Mesenchymal stem cell (in vitro differentiated cells and primary cell): Measurements from ENCODE around the gene TM9SF3.
A peak's percentile ranks its signal among the peaks of the same experiment; 100 is the strongest.

Experiments
- DNase-seq: peaks from one replicate; pipeline ENCODE4 v3.0.0-alpha.2; 2013
- H2AFZ ChIP-seq: one replicate; pipeline ENCODE4 v1.6.1; 2013; ENCODE audit warnings: low read depth, mild to moderate bottlenecking, control low read depth, inconsistent platforms, low read length, moderate library complexity
- H2AK5ac ChIP-seq: 2 replicates; pipeline ENCODE4 v1.6.1; 2013; ENCODE audit warnings: low read length, moderate library complexity, mild to moderate bottlenecking, inconsistent platforms; ENCODE audit not compliant: severe bottlenecking
- H2BK120ac ChIP-seq: one replicate; pipeline ENCODE4 v1.6.1; 2013; ENCODE audit warnings: low read depth, mild to moderate bottlenecking, inconsistent platforms, low read length, moderate library complexity
- H2BK12ac ChIP-seq, 2 experiments: one replicate each; pipeline ENCODE4 v1.6.1; 2013; ENCODE audit warnings: inconsistent platforms in 2 of 2, low read length in 2 of 2, mild to moderate bottlenecking in 2 of 2, moderate library complexity in 2 of 2, control low read depth in 1 of 2
- H2BK15ac ChIP-seq: one replicate; pipeline ENCODE4 v1.6.1; 2013; ENCODE audit warnings: mild to moderate bottlenecking, low read depth, inconsistent platforms; ENCODE audit not compliant: poor library complexity, severe bottlenecking
- H2BK5ac ChIP-seq: 2 replicates; pipeline ENCODE4 v1.6.1; 2013; ENCODE audit warnings: low read depth, mild to moderate bottlenecking, low read length, control low read depth, inconsistent platforms; ENCODE audit not compliant: poor library complexity, severe bottlenecking
- H3K14ac ChIP-seq, 2 experiments: one replicate each; pipeline ENCODE4 v1.6.1; 2013; ENCODE audit warnings: inconsistent platforms in 2 of 2, low read length in 2 of 2, control low read depth in 1 of 2, mild to moderate bottlenecking in 1 of 2, moderate library complexity in 1 of 2
- H3K18ac ChIP-seq, 2 experiments: one replicate each; pipeline ENCODE4 v1.6.1; 2013; ENCODE audit warnings: inconsistent platforms in 2 of 2, low read length in 2 of 2, control low read depth in 1 of 2, low read depth in 1 of 2, mild to moderate bottlenecking in 1 of 2
- H3K23ac ChIP-seq, 2 experiments: one replicate each; pipeline ENCODE4 v1.6.1; 2013; ENCODE audit warnings: inconsistent platforms in 2 of 2, low read length in 2 of 2, mild to moderate bottlenecking in 2 of 2, moderate library complexity in 2 of 2, control low read depth in 1 of 2
- H3K27ac ChIP-seq: 2 replicates; pipeline ENCODE4 v1.5.1; 2013; ENCODE audit warnings: mild to moderate bottlenecking, moderate library complexity, low read length, control low read depth, inconsistent platforms; ENCODE audit not compliant: poor library complexity, severe bottlenecking
- H3K27me3 ChIP-seq, 2 experiments: 2 replicates each; pipeline versions ENCODE4 v1.6.1 to v1.7.0; 2013; ENCODE audit warnings: low read length in 2 of 2, mild to moderate bottlenecking in 2 of 2, moderate library complexity in 2 of 2, control low read depth in 1 of 2, inconsistent platforms in 1 of 2; ENCODE audit not compliant: control insufficient read depth in 1 of 2, insufficient read depth in 1 of 2
- H3K36me3 ChIP-seq, 2 experiments: 2 replicates each; pipeline versions ENCODE4 v1.6.1 to v1.7.0; 2013; ENCODE audit warnings: low read length in 2 of 2, control low read depth in 1 of 2, inconsistent platforms in 1 of 2, low read depth in 1 of 2, mild to moderate bottlenecking in 1 of 2; ENCODE audit not compliant: insufficient read depth in 2 of 2, control insufficient read depth in 1 of 2
- H3K4ac ChIP-seq, 2 experiments: one replicate each; pipeline ENCODE4 v1.6.1; 2013; ENCODE audit warnings: inconsistent platforms in 2 of 2, low read length in 2 of 2, mild to moderate bottlenecking in 2 of 2, moderate library complexity in 2 of 2, control low read depth in 1 of 2, low read depth in 1 of 2
- H3K4me1 ChIP-seq: 2 replicates; pipeline ENCODE4 v1.6.1; 2013; ENCODE audit warnings: low read depth, low read length, control low read depth; ENCODE audit not compliant: control insufficient read depth, insufficient read depth
- H3K4me2 ChIP-seq: 2 replicates; pipeline ENCODE4 v1.6.1; 2013; ENCODE audit warnings: low read length, mild to moderate bottlenecking, inconsistent platforms; ENCODE audit not compliant: poor library complexity, severe bottlenecking
- H3K4me3 ChIP-seq, 2 experiments: 2 replicates each; pipeline versions ENCODE4 v1.5.1 to v1.7.0; 2013; ENCODE audit warnings: low read length in 2 of 2, mild to moderate bottlenecking in 2 of 2, control low read depth in 1 of 2, low read depth in 1 of 2; ENCODE audit not compliant: insufficient read depth in 1 of 2
- H3K79me1 ChIP-seq: replicated peaks from 2 replicates; pipeline ENCODE4 v1.6.1; 2013; ENCODE audit warnings: mild to moderate bottlenecking, control low read depth, low read length, inconsistent platforms; ENCODE audit not compliant: poor library complexity, severe bottlenecking
- H3K9ac ChIP-seq: 2 replicates; pipeline ENCODE4 v1.7.0; 2013; ENCODE audit warnings: mild to moderate bottlenecking, low read length, moderate library complexity
- H3K9me3 ChIP-seq: 2 replicates; pipeline ENCODE4 v1.7.0; 2013; ENCODE audit warnings: mild to moderate bottlenecking, low read length; ENCODE audit not compliant: control insufficient read depth
- H4K8ac ChIP-seq: one replicate; pipeline ENCODE4 v1.6.1; 2013; ENCODE audit warnings: inconsistent platforms, mild to moderate bottlenecking, low read length, moderate library complexity
- H4K91ac ChIP-seq: one replicate; pipeline ENCODE4 v1.6.1; 2013; ENCODE audit warnings: mild to moderate bottlenecking, low read length, inconsistent platforms
- WGBS: methylation state at CpG from one replicate; pipeline ENCODE4 v1.1.7; 2013; ENCODE audit warnings: mixed read lengths; 5-methylcytosine and 5-hydroxymethylcytosine counted together

Gene TM9SF3

DNA sequence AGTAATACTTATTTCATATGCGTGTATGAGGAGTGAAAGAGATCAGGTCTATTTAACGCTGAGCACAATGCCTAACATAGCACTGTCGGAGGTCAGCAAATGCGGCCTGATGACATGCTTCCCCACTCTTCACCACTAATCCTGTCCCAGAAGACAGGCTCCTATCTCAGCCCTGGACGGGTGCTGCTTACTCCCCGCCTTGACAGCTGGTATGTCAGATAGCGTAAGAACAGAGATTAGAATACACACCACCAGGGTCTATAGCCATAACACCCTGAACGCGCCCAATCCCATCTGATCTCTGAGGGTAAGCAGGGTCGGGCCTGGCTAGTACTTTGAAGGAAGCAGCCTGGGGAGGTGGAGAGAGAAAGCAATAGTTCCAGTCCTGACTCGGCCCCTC, 32.3 kb upstream of the TM9SF3 start:
- Histone ChIP-seq H4K91ac (no peak overlapping the region), H3K4me1 (peaks cover 14% of the 10 kb centered on the region)
- 93% methylated on average over 10 of the region's 11 CpGs for WGBS

DNA sequence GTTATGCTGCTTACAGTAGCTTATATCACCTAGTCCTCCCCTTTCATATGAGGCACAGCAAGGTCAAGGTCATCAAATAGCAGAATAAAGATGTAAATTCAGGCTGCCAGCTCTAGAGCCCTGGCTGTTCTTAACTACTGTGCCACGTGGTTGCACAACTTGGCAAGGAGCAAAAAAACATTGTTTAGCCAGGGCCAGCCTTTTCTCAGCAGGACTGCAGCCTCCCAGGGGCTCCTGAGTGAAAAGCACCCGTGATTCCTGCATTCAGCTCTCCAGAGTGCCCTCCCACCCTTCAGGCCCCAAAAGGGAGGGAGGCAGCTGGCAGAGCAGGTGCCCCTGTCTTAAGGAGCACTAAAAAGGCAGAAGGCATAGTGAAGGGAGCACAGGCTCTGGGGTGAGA, 31.8 kb upstream of the TM9SF3 start:
- H2BK5ac ChIP-seq, result no peak overlapping the region
- no peaks in the 10 kb centered on the region for H3K79me1 ChIP-seq
- H3K9ac ChIP-seq, result no peak overlapping the region
- no peaks in the 10 kb centered on the region for H3K27me3 ChIP-seq
- no peak overlapping the region for H3K27ac ChIP-seq
- H4K91ac ChIP-seq, result no peak overlapping the region
- H3K4me1 ChIP-seq, result peaks cover 18% of the 10 kb centered on the region
- H2BK12ac ChIP-seq, result no peak overlapping the region
- no peak for DNase-seq
- no peaks in the 10 kb centered on the region for H3K9me3 ChIP-seq
- no peak overlapping the region for H3K4ac ChIP-seq
- peaks cover 0 to 5% of the 10 kb centered on the region in 2 experiments for H3K36me3 ChIP-seq
- H4K8ac ChIP-seq, result no peak overlapping the region
- H2AK5ac ChIP-seq, result no peak overlapping the region
- no peak overlapping the region for H3K18ac ChIP-seq
- no peak overlapping the region for H3K14ac ChIP-seq
- H2BK120ac ChIP-seq, result no peak overlapping the region
- no peak overlapping the region for H2AFZ ChIP-seq
- 47% methylated on average over 1 of the region's 2 CpGs for WGBS
- no peak overlapping the region for H3K23ac ChIP-seq
- no peak overlapping the region for H3K4me3 ChIP-seq
- H3K4me2 ChIP-seq, result no peak overlapping the region
- no peak overlapping the region for H2BK15ac ChIP-seq

More for the DNA sequence above, 32.3 kb upstream of the TM9SF3 start:
- H2BK5ac ChIP-seq, result no peak overlapping the region
- H3K79me1 ChIP-seq, result no peaks in the 10 kb centered on the region
- H4K8ac ChIP-seq, result no peak overlapping the region
- H3K18ac ChIP-seq, result no peak overlapping the region
- H3K4me2 ChIP-seq, result no peak overlapping the region
- H3K4me3 ChIP-seq, result no peak overlapping the region
- H2BK120ac ChIP-seq, result no peak overlapping the region
- H2AK5ac ChIP-seq, result no peak overlapping the region
- H2BK12ac ChIP-seq, result no peak overlapping the region
- no peak overlapping the region for H3K23ac ChIP-seq
- H3K27me3 ChIP-seq, result no peaks in the 10 kb centered on the region
- H3K9ac ChIP-seq, result no peak overlapping the region
- DNase-seq, result no peak
- no peak overlapping the region for H3K27ac ChIP-seq
- peaks cover 0 to 5% of the 10 kb centered on the region in 2 experiments for H3K36me3 ChIP-seq
- H2AFZ ChIP-seq, result no peak overlapping the region
- no peak overlapping the region for H2BK15ac ChIP-seq
- no peaks in the 10 kb centered on the region for H3K9me3 ChIP-seq
- no peak overlapping the region for H3K14ac ChIP-seq
- H3K4ac ChIP-seq, result no peak overlapping the region

DNA sequence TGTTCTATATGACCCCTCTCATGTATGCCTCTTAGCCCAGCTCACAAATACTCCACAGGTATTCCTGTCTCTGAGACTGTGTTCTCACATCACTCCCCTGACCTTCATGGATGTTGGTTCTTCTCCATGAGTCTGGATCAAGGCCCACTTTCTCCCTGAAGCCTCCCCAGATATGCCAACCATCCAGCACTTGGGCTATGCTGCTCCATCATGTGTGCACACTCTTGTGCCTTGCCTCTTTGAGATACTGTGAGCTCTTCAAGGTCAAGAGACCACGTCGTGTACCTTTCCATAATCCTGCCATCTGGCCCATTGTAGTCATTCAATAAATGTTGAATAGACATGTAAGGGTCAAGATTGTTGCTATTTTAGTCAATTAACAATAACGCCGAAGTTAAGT, 30.1 kb upstream of the TM9SF3 start:
- H3K23ac ChIP-seq, result no peak overlapping the region
- H4K91ac ChIP-seq, result no peak overlapping the region
- no peaks in the 10 kb centered on the region for H3K9me3 ChIP-seq
- H2BK120ac ChIP-seq, result no peak overlapping the region
- no peak for DNase-seq
- no peak overlapping the region for H3K4ac ChIP-seq
- no peak overlapping the region for H2AFZ ChIP-seq
- no peak overlapping the region for H2BK12ac ChIP-seq
- no peak overlapping the region for H2BK5ac ChIP-seq
- no peak overlapping the region for H3K27ac ChIP-seq
- H3K18ac ChIP-seq, result no peak overlapping the region
- H2BK15ac ChIP-seq, result no peak overlapping the region
- H3K4me2 ChIP-seq, result no peak overlapping the region
- 89% methylated on average over 4 of the region's 4 CpGs for WGBS
- no peak overlapping the region for H3K4me3 ChIP-seq
- no peaks in the 10 kb centered on the region for H3K27me3 ChIP-seq
- H3K9ac ChIP-seq, result no peak overlapping the region
- peaks cover 0 to 5% of the 10 kb centered on the region in 2 experiments for H3K36me3 ChIP-seq
- H3K79me1 ChIP-seq, result no peaks in the 10 kb centered on the region
- H2AK5ac ChIP-seq, result no peak overlapping the region
- H3K4me1 ChIP-seq, result peaks cover 19% of the 10 kb centered on the region
- H3K14ac ChIP-seq, result no peak overlapping the region
- H4K8ac ChIP-seq, result no peak overlapping the region

DNA sequence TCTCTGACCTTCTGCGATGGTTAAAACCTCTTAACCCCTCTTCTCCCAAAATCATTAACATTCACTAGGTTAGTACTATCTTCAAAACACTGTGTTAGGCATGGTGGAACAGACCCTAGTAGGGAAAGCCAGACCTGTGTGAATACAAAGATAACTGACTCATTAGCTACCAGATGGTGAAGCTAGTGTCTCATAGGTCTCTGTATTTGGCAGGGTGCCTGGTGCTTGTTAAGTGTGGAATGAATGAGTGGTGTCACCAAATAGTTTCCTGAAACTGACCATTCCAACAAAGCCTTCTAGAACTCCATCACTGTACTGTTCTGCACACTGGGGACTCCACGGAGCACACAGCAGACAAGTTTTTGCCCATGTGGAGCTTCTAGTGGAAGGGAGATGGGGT, 27.7 kb upstream of the TM9SF3 start:
- Histone ChIP-seq H3K4me3 (no peak overlapping the region), H2BK12ac (no peak overlapping the region), H3K79me1 (no peaks in the 10 kb centered on the region), H3K14ac (no peak overlapping the region), H3K27ac (peak overlapping the region; percentile 36), H3K4ac (no peak overlapping the region), H3K9ac (no peak overlapping the region), H2AFZ (no peak overlapping the region), H4K91ac (no peak overlapping the region), H3K23ac (no peak overlapping the region), H3K27me3 (peaks cover 0 to 4% of the 10 kb centered on the region in 2 experiments), H3K4me1 (peaks cover 16% of the 10 kb centered on the region), H3K4me2 (no peak overlapping the region), H2BK15ac (no peak overlapping the region), H2BK5ac (no peak overlapping the region), H2AK5ac (no peak overlapping the region), H3K36me3 (peaks cover 0 to 5% of the 10 kb centered on the region in 2 experiments), H4K8ac (no peak overlapping the region), H3K18ac (no peak overlapping the region), H2BK120ac (no peak overlapping the region), H3K9me3 (no peaks in the 10 kb centered on the region)
- peak; percentile 61 for DNase-seq
- WGBS, result 89% methylated on average over 1 of the region's 2 CpGs
